CD4-positive, alpha-beta T cell treated with Interleukin-4 for 1 hour (primary cell): Measurements from ENCODE around the gene INSYN1.

Experiments used
- DNase-seq, 2 donors: peaks; one replicate each; pipeline ENCODE4 v3.0.0-alpha.2; 2020 to 2022

INSYN1 gene

GRCh38 chr15:73773428-73773827, 20.3 kb upstream of the INSYN1 start:
- DNase-seq = no peak

DNA sequence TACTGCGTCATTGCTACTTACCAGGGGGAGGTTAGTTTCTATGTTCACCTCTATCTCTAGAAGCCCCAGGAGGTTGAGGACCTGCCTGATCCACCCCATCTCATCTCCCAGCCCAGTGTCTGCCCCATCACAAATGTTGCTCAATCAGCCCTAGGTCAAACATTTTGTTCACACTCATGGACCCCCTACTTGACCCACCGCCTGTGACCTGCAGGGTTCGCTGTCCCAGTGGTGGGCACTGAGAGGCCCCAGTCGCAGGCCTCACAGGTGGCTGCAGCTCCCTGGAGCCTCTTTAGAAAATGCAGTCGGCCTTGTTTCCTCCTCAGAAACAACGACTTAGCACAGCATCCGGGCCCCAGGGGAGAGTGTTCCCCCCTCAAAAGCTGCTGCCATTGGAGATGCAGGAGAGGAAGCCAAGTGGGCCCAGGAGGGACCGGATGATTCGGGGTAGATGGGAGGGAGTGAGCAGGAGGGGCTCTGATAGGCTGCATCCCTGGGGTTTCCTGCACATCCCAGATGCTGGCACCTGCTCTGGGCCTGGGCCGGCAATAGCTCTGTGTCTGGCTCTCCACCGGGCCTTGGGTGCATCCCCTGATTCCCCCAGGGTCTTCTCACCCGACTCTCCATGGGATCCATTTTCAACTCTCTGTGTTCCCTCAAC, 18.4 kb upstream of the INSYN1 start:
- DNase-seq = no peak

GRCh38 chr15:73770050-73770449, 16.9 kb upstream of the INSYN1 start:
- DNase-seq = no peak

- no peak for DNase-seq
Observed at GRCh38 chr15:73767806-73768501, 14.8 kb upstream of the INSYN1 start.

GRCh38 chr15:73766598-73766997, 13.4 kb upstream of the INSYN1 start:
- no peak for DNase-seq

DNA sequence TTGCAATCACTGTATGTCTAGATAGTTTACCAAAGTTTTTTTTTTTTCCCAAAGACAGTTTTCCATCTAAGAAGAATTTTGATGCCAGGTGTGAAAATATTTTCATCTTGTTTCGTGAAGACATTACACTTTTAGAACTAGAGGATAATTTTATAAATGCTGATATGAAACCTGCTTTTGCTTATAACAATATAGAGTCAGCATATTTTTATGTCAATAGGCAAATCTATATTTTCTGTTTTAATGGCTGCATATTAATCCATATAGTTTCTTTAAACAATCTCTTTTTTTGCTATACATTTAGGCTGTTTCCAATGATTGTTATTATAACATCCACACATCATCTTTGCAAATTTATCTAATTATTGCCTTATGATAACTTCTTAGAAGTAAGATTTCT, 12.6 kb upstream of the INSYN1 start:
- DNase-seq = no peak

DNA sequence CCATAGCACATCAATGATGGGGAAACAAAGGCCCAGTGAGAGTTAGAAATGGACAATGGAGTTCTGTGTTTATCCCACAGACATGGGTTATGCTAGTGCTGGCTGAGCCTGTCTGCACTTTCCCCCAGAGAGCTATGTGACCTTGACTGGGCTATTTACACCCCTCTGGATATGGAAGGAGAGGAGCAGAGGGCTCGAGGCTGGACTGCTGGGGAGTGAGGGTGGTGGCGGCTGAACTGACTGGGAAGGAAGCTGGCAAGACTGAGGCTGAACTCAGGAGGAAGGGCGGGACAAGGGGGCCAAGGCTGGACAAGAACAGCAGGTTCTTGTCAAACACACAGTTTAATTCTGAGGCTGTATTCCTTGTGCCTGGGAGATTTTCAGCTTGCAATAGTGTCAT, 10.8 kb upstream of the INSYN1 start:
- no peak for DNase-seq

GRCh38 chr15:73760330-73761329, 7.5 kb upstream of the INSYN1 start:
- DNase-seq = no peak

GRCh38 chr15:73758461-73758860, 5.3 kb upstream of the INSYN1 start:
- no peak for DNase-seq

GRCh38 chr15:73757571-73757970, 4.4 kb upstream of the INSYN1 start:
- no peak for DNase-seq

- DNase-seq = no peak
Observed at GRCh38 chr15:73756947-73757513, 3.9 kb upstream of the INSYN1 start.

- no peak for DNase-seq
Observed at GRCh38 chr15:73756390-73756789, 3.2 kb upstream of the INSYN1 start.

- no peak for DNase-seq
Observed at GRCh38 chr15:73755946-73756345, 2.8 kb upstream of the INSYN1 start.

DNA sequence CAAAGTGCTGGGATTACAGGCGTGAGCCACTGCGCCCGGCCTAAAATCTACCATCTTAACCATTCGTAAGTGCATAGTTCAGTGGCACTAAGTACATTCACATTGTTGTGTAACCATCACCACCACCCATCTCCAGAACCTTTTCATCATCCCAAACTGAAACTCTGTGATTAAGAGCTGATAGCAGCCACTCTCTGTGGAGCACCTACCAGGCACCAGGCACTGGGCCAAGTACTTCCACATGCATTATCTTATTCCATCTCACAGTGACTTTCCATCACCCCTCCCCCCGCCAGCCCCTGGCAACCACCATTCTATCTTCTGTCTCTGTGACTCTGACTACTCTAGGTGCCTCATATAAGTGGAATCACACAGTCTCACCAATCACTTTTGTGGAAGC, 2.3 kb upstream of the INSYN1 start:
- DNase-seq = no peak

DNA sequence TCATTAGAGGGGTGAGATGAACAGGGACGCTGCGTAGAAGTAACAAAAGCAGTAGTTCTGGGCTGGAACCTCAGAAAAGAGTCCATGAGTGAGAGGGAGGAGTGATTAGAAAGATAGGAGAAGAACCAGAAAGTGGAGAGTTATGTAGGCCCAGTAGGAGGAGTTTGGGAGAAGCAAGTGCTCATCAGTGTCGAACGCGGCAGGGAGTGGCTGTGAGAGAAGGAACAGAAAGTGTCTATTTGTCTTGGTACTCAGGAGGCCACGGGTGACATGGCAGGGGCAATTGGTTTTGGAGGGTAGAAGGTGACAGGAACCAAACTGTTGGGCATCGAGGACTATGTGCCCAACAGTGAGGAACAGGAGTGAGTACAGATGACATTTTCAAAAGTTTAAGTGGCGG, 1.3 kb upstream of the INSYN1 start:
- DNase-seq = no peak

DNA sequence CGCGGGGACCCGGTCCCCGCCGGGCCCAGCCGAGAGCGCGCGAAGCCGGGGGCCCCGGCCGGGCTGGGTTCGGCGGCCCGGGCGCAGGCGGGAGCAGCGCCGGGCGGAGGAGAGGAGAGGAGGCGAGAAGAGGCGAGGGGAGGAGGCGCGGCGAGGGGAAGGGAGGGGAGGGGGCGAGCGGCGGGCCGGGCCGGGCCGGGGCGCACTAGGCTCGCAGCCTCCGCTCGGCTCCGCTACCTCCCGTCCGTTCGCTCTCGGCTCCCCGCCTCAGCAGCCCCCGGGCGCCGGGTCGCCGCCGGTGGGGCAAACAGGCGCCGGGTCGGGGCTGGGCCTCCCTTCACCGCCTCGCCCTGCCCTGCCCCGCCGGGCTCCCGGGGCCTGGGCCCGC, 351 bp downstream of the INSYN1 start:
- no peak for DNase-seq

DNA sequence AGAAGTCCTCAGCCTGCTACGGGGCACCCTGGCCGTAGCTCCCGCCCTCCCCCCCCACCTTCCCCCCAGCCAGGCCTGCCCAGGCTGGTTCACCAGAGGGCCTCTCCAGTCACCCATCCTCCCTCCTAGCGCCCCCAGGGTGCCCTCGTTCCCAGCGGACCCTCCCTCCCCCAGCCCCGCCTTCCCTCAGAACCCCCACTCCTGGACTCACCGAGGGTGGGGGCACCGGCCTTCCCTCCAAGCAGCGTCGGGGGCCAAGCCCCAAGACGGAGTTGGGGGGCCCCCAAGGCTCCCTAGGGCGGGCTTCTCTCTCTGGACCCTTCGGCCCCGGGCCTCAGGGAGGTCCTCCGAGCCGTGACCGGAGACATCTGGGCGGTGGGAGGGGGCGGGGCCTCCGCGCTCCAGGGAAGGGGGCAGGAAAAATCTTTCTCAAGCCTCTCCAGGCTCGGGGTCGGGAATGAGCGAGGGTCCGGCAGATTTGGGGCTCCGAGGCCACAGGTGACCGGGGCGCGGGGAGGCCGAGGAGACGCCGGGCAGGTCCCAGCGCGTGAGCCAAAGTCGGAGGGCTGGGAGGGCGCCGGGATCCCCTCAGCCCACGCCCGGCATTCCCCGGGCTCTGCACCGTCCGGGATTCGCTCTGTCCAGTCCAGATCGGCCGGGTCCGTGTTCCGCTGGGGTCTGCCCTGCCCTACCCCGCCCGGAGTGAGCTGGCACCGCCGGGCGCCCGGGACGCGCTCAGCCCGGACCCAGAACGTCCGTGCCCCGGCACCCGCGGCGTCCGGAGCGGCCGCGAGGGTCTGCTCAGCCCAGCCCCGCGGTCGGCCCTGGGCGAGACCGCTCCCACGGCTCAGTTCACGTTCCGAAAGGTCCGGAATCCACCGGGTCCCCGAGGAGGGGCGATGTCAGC, 999 bp downstream of the INSYN1 start:
- DNase-seq = no peak

GRCh38 chr15:73751511-73751898, 1.6 kb downstream of the INSYN1 start:
- no peak for DNase-seq

GRCh38 chr15:73750951-73751350, 2.2 kb downstream of the INSYN1 start:
- DNase-seq = no peak

GRCh38 chr15:73750438-73750837, 2.7 kb downstream of the INSYN1 start:
- no peak for DNase-seq

DNA sequence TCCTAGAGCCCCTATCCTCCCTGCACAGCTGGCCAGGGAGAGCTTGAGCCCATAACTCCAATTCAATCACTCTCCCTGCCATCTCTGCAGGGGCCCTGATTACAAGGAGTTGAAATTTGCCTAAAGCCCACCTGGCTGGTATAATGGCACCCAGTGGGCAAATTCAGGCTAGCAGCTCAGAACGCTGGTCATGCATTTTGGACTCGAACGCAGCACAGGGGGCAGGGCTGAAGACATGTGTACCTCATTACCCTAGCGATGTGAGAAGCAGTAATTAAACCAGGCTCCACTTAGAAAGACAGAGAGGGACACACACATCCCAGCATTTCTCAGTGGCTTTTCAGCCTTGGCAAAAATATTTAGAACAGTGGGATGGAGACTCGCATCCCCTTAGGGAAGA, 3.2 kb downstream of the INSYN1 start:
- DNase-seq = no peak

DNA sequence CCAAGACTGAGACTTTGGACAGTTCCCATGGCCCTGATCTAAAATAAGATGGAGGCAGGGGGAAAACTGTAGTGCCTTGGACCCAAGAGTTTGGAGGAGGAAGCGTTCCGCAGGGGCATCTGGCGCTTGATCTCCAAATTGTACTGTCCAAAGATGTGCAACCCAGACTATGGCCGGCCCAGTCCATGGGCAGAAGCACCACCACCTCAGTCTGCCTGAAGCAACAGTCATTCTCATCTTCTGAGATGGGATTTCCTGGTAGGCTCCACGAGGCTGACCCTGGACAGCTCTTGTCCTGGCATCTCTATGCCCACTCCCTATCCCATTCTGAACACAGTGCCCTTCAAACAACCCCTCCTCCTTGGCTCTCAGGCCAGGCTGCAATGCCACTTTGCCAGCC, 3.6 kb downstream of the INSYN1 start:
- DNase-seq = no peak
